Measurements from ENCODE around the gene GNAQ.
A peak's percentile ranks its signal among the peaks of the same experiment; 100 is the strongest.

Gene GNAQ

GRCh38 chr9:77847059-77847499, 184.5 kb downstream of the GNAQ start:
- peak overlapping the region; percentile 79 for H3K27ac ChIP-seq (ENCODE audit: low read depth, low read length)
- H3K4me1 ChIP-seq (ENCODE audit: control insufficient read depth in 5 of 5, insufficient read depth in 5 of 5, low read length in 5 of 5), result peaks cover 0 to 51% (median 34%) of the 10 kb centered on the region in 5 donors
- H3K36me3 ChIP-seq (ENCODE audit: control insufficient read depth in 5 of 5, insufficient read depth in 5 of 5, low read length in 5 of 5), result no peaks in the 10 kb centered on the region

DNA sequence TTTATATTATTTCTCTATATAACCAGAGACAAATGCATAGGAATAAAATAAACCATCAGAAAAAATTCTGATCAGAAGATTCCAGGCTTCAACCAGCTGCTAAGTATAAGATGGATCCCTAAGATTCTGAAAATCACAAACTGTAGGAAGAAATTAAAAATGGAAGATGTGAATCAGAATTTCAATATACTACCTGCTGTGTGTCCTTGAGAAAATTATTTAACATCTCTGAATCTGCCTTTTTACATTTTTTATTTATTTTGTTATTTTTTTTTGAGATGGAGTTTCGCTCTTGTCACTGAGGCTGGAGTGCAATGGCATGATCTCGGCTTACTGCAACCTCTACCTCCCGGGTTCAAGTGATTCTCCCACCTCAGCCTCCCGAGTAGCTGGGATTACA, 187.2 kb downstream of the GNAQ start:
- no peak overlapping the region for H3K27ac ChIP-seq (ENCODE audit: low read depth, low read length)
- no peak overlapping the region for H3K9ac ChIP-seq (ENCODE audit: low read length in 5 of 5)
- no peaks in the 10 kb centered on the region for H3K27me3 ChIP-seq (ENCODE audit: control insufficient read depth in 5 of 5, insufficient read depth in 4 of 5, low read length in 5 of 5)
- H3K4me1 ChIP-seq (ENCODE audit: control insufficient read depth in 5 of 5, insufficient read depth in 5 of 5, low read length in 5 of 5), result peaks cover 4 to 59% (median 43%) of the 10 kb centered on the region in 5 donors
- no peaks in the 10 kb centered on the region for H3K9me3 ChIP-seq (ENCODE audit: control insufficient read depth in 5 of 5, low read length in 5 of 5)
- H3K4me3 ChIP-seq (ENCODE audit: low read depth in 1 of 5, low read length in 5 of 5), result no peak overlapping the region
- no peaks in the 10 kb centered on the region for H3K36me3 ChIP-seq (ENCODE audit: control insufficient read depth in 5 of 5, insufficient read depth in 5 of 5, low read length in 5 of 5)

More at GRCh38 chr9:77847059-77847499, 184.5 kb downstream of the GNAQ start:
- H3K27me3 ChIP-seq (ENCODE audit: control insufficient read depth in 5 of 5, insufficient read depth in 4 of 5, low read length in 5 of 5), result no peaks in the 10 kb centered on the region
- peak overlapping the region in 1 of 5 donors; percentile 7 for H3K9ac ChIP-seq (ENCODE audit: low read length in 5 of 5)
- no peaks in the 10 kb centered on the region for H3K9me3 ChIP-seq (ENCODE audit: control insufficient read depth in 5 of 5, low read length in 5 of 5)
- H3K4me3 ChIP-seq (ENCODE audit: low read depth in 1 of 5, low read length in 5 of 5), result peak overlapping the region in 1 of 5 donors; percentile 14

- Histone ChIP-seq H3K9ac (ENCODE audit: low read length in 5 of 5) (no peak overlapping the region), H3K4me3 (ENCODE audit: low read depth in 1 of 5, low read length in 5 of 5) (no peak overlapping the region), H3K9me3 (ENCODE audit: control insufficient read depth in 5 of 5, low read length in 5 of 5) (no peaks in the 10 kb centered on the region), H3K27ac (ENCODE audit: low read depth, low read length) (no peak overlapping the region), H3K36me3 (ENCODE audit: control insufficient read depth in 5 of 5, insufficient read depth in 5 of 5, low read length in 5 of 5) (no peaks in the 10 kb centered on the region), H3K4me1 (ENCODE audit: control insufficient read depth in 5 of 5, insufficient read depth in 5 of 5, low read length in 5 of 5) (peaks cover 4 to 55% (median 43%) of the 10 kb centered on the region in 5 donors), H3K27me3 (ENCODE audit: control insufficient read depth in 5 of 5, insufficient read depth in 4 of 5, low read length in 5 of 5) (no peaks in the 10 kb centered on the region)
Observed at GRCh38 chr9:77843871-77844155, 187.8 kb downstream of the GNAQ start.

DNA sequence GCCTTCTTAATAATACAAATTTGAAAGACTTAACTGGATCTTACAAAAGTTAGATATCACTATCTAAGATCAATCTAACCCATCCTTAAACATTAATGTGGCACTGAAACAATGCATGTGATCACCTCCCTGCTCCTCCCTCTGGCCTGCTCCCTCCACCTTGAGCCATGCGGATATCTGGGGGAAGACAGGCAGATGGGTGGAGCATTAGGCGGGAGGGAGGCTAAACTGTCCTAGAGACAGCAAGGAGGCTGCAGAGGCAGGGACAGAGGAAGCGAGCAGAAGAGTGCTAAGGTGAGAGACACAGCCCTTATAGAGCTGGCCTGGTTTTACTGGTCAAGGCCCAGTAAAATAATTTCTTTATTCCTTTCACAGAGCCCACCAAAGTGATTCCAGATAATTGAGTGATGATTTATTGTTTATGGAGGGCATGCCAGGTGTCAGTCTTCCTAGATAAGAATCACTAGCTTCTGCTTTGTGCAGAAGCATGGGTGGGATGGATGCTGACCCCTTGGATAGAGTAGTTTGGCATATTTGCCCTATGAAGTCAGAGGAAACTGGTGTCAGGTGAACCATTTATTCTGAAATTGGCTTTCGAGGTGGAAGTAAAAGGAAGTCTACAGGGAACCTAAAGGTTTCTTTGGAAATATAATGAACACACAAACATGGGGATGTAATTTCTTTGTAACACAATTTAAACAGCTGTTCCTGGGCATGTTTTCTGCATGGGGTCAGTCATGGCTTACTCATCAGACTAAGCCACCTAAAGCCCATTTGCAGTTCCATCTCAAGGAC, 188.3 kb downstream of the GNAQ start:
- H3K36me3 ChIP-seq (ENCODE audit: control insufficient read depth in 5 of 5, insufficient read depth in 5 of 5, low read length in 5 of 5), result no peaks in the 10 kb centered on the region
- H3K9ac ChIP-seq (ENCODE audit: low read length in 5 of 5), result no peak overlapping the region
- no peaks in the 10 kb centered on the region for H3K27me3 ChIP-seq (ENCODE audit: control insufficient read depth in 5 of 5, insufficient read depth in 4 of 5, low read length in 5 of 5)
- no peak overlapping the region for H3K4me3 ChIP-seq (ENCODE audit: low read depth in 1 of 5, low read length in 5 of 5)
- no peaks in the 10 kb centered on the region for H3K9me3 ChIP-seq (ENCODE audit: control insufficient read depth in 5 of 5, low read length in 5 of 5)
- no peak overlapping the region for H3K27ac ChIP-seq (ENCODE audit: low read depth, low read length)
- peaks cover 4 to 50% (median 38%) of the 10 kb centered on the region in 5 donors for H3K4me1 ChIP-seq (ENCODE audit: control insufficient read depth in 5 of 5, insufficient read depth in 5 of 5, low read length in 5 of 5)

DNA sequence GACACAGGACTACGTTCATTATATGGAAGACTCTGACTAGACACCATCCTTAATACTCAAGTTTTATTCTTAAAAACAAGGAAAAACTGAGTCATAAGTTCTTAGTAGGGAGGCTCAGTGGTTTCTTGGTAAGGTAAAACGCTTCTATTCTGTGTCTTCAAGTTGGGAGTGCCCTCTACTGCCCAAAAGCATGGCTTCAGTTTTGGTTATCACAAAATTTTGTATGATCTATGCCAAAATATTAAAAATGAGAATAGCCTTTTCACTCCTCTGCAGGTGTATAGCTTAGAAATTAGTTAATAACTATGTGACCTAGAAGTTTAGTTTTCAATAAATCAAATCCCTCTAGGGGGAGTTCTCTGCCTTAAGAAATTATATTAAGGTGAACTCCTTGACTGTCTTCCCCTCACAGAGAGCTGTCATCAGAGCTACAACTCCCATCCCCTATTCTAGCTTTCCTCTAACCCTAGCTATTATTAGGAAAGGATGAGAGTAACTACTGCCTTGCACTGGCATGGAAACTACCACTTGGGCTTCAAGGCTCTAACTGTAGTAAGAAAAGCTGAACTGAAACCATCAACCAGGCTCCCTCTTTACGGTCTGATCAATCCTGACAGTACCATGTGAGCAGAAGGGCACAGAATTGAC, 189.7 kb downstream of the GNAQ start:
- Histone ChIP-seq H3K9me3 (ENCODE audit: control insufficient read depth in 5 of 5, low read length in 5 of 5) (no peaks in the 10 kb centered on the region), H3K27me3 (ENCODE audit: control insufficient read depth in 5 of 5, insufficient read depth in 4 of 5, low read length in 5 of 5) (no peaks in the 10 kb centered on the region), H3K9ac (ENCODE audit: low read length in 5 of 5) (no peak overlapping the region), H3K4me1 (ENCODE audit: control insufficient read depth in 5 of 5, insufficient read depth in 5 of 5, low read length in 5 of 5) (peaks cover 4 to 36% (median 29%) of the 10 kb centered on the region in 5 donors), H3K27ac (ENCODE audit: low read depth, low read length) (no peak overlapping the region), H3K4me3 (ENCODE audit: low read depth in 1 of 5, low read length in 5 of 5) (no peak overlapping the region), H3K36me3 (ENCODE audit: control insufficient read depth in 5 of 5, insufficient read depth in 5 of 5, low read length in 5 of 5) (no peaks in the 10 kb centered on the region)

DNA sequence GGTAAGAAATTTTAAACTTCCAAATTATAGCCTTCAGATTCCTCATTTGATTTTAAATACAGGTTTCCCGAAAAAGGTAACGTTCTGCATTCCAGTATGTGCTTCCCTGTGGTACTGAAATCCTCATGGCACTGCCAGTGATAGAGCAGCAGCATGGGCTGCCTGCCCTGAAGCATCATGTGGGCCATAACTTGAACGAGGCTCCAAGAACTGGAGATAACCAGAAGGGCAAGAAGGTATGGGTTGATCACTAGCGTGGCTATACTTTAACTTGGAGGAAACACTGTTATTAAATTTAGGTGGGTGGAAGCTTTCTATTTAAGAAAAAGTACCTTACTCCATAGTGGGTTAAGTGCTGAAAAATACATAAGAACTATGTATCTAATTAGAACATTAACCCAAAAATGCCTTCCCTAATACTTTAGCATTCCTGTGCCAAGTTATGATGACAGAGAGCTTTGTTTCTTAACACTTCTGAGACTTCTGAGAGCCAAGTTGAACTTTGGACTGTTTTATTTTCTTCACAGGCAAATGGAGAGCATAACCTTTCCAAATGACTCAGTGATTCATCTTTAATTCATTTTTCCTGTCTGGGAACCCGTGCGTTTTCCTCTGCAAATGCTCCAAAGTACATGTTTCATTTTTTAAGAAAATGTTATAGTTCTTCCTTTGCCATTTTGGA, 192.0 kb downstream of the GNAQ start:
- peak overlapping the region; percentile 72 for H3K27ac ChIP-seq (ENCODE audit: low read depth, low read length)

DNA sequence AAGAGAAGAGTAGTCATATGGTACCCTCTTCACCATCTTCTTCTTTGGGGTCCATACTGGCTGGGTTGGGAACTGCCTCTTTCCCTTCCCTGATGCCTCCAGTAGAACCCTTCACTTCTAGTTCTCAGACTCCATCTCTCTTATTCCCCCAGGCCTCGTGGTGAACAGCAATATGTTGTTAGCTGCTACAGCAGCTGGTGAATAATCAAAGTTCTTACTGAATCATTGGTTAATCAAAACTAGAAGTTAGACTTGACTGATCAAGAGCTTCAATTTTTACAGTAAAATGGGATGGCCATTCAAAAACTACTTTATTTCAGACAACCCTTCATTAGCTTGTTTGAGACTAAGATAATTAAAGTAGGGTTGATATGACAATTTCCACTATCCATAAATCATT, 192.6 kb downstream of the GNAQ start:
- Histone ChIP-seq H3K27ac (ENCODE audit: low read depth, low read length) (peak overlapping the region; percentile 72), H3K4me1 (ENCODE audit: control insufficient read depth in 5 of 5, insufficient read depth in 5 of 5, low read length in 5 of 5) (peaks cover 4 to 21% (median 19%) of the 10 kb centered on the region in 5 donors)

More for the DNA sequence above, 192.0 kb downstream of the GNAQ start:
- H3K9ac ChIP-seq (ENCODE audit: low read length in 5 of 5), result peak overlapping the region in 2 of 5 donors; percentile 36 to 53
- peaks cover 4 to 21% (median 19%) of the 10 kb centered on the region in 5 donors for H3K4me1 ChIP-seq (ENCODE audit: control insufficient read depth in 5 of 5, insufficient read depth in 5 of 5, low read length in 5 of 5)
- peak overlapping the region in 1 of 5 donors; percentile 0 for H3K4me3 ChIP-seq (ENCODE audit: low read depth in 1 of 5, low read length in 5 of 5)
- H3K9me3 ChIP-seq (ENCODE audit: control insufficient read depth in 5 of 5, low read length in 5 of 5), result no peaks in the 10 kb centered on the region
- H3K36me3 ChIP-seq (ENCODE audit: control insufficient read depth in 5 of 5, insufficient read depth in 5 of 5, low read length in 5 of 5), result no peaks in the 10 kb centered on the region
- no peaks in the 10 kb centered on the region for H3K27me3 ChIP-seq (ENCODE audit: control insufficient read depth in 5 of 5, insufficient read depth in 4 of 5, low read length in 5 of 5)

GRCh38 chr9:77834898-77835488, 196.6 kb downstream of the GNAQ start:
- H3K4me3 ChIP-seq (ENCODE audit: low read depth in 1 of 5, low read length in 5 of 5), result no peak overlapping the region
- H3K9ac ChIP-seq (ENCODE audit: low read length in 5 of 5), result no peak overlapping the region
- peaks cover 3 to 22% (median 11%) of the 10 kb centered on the region in 5 donors for H3K4me1 ChIP-seq (ENCODE audit: control insufficient read depth in 5 of 5, insufficient read depth in 5 of 5, low read length in 5 of 5)
- no peaks in the 10 kb centered on the region for H3K36me3 ChIP-seq (ENCODE audit: control insufficient read depth in 5 of 5, insufficient read depth in 5 of 5, low read length in 5 of 5)
- no peak overlapping the region for H3K27ac ChIP-seq (ENCODE audit: low read depth, low read length)
- H3K9me3 ChIP-seq (ENCODE audit: control insufficient read depth in 5 of 5, low read length in 5 of 5), result no peaks in the 10 kb centered on the region
- H3K27me3 ChIP-seq (ENCODE audit: control insufficient read depth in 5 of 5, insufficient read depth in 4 of 5, low read length in 5 of 5), result no peaks in the 10 kb centered on the region

More for the DNA sequence above, 192.6 kb downstream of the GNAQ start:
- Histone ChIP-seq H3K4me3 (ENCODE audit: low read depth in 1 of 5, low read length in 5 of 5) (no peak overlapping the region), H3K27me3 (ENCODE audit: control insufficient read depth in 5 of 5, insufficient read depth in 4 of 5, low read length in 5 of 5) (no peaks in the 10 kb centered on the region), H3K36me3 (ENCODE audit: control insufficient read depth in 5 of 5, insufficient read depth in 5 of 5, low read length in 5 of 5) (no peaks in the 10 kb centered on the region), H3K9me3 (ENCODE audit: control insufficient read depth in 5 of 5, low read length in 5 of 5) (no peaks in the 10 kb centered on the region), H3K9ac (ENCODE audit: low read length in 5 of 5) (peak overlapping the region in 1 of 5 donors; percentile 36)

- no peak overlapping the region for H3K9ac ChIP-seq (ENCODE audit: low read length in 5 of 5)
- H3K36me3 ChIP-seq (ENCODE audit: control insufficient read depth in 5 of 5, insufficient read depth in 5 of 5, low read length in 5 of 5), result no peaks in the 10 kb centered on the region
- no peak overlapping the region for H3K4me3 ChIP-seq (ENCODE audit: low read depth in 1 of 5, low read length in 5 of 5)
- H3K27ac ChIP-seq (ENCODE audit: low read depth, low read length), result no peak overlapping the region
- H3K9me3 ChIP-seq (ENCODE audit: control insufficient read depth in 5 of 5, low read length in 5 of 5), result no peaks in the 10 kb centered on the region
- H3K4me1 ChIP-seq (ENCODE audit: control insufficient read depth in 5 of 5, insufficient read depth in 5 of 5, low read length in 5 of 5), result peaks cover 0 to 10% (median 6%) of the 10 kb centered on the region in 5 donors
- H3K27me3 ChIP-seq (ENCODE audit: control insufficient read depth in 5 of 5, insufficient read depth in 4 of 5, low read length in 5 of 5), result no peaks in the 10 kb centered on the region
Observed at GRCh38 chr9:77833561-77834429, 197.8 kb downstream of the GNAQ start.
